MM.1S (cell line): ENCODE data around the gene KLHL11.

ENCODE experiments used
- DNase-seq: peaks from one replicate; pipeline ENCODE4 v3.0.0-alpha.2; 2015
- H2AFZ ChIP-seq: fragments of 300-600 bp; sonication (generic); 2 replicates; pipeline ENCODE4 v1.6.0; 2016; ENCODE audit warnings: antibody characterized with exemption, low read length
- H3F3A ChIP-seq: fragments of 300-600 bp; sonication (generic); 2 replicates; pipeline ENCODE4 v1.6.1; 2016; ENCODE audit warnings: mild to moderate bottlenecking, antibody characterized with exemption, low read length, moderate library complexity, mixed read lengths; ENCODE audit not compliant: insufficient read depth
- H3K27ac ChIP-seq: fragments of 300-600 bp; sonication (generic); 2 replicates; pipeline ENCODE4 v1.5.1; 2016; ENCODE audit warnings: mild to moderate bottlenecking, low read length
- H3K27me3 ChIP-seq: fragments of 300-600 bp; sonication (generic); replicated peaks from 2 replicates; pipeline ENCODE4 v1.6.0; 2016; ENCODE audit warnings: low read length; ENCODE audit not compliant: insufficient read depth
- H3K36me3 ChIP-seq: fragments of 300-600 bp; sonication (generic); replicated peaks from 2 replicates; pipeline ENCODE4 v1.6.1; 2016; ENCODE audit warnings: mild to moderate bottlenecking, low read length, mixed read lengths; ENCODE audit not compliant: insufficient read depth
- H3K4me1 ChIP-seq: fragments of 300-600 bp; sonication (generic); 2 replicates; pipeline ENCODE4 v1.6.1; 2016; ENCODE audit warnings: low read length, mixed read lengths
- H3K4me2 ChIP-seq: fragments of 300-600 bp; sonication (generic); 2 replicates; pipeline ENCODE4 v1.6.0; 2016; ENCODE audit warnings: low read depth, low read length
- H3K4me3 ChIP-seq: fragments of 300-600 bp; sonication (generic); 2 replicates; pipeline ENCODE4 v1.5.1; 2016; ENCODE audit warnings: low read length, mixed read lengths
- H3K79me2 ChIP-seq: fragments of 300-600 bp; sonication (generic); 2 replicates; pipeline ENCODE4 v1.6.1; 2016; ENCODE audit warnings: mixed run types, low read length, mixed read lengths
- H3K9ac ChIP-seq: fragments of 300-600 bp; sonication (generic); 2 replicates; pipeline ENCODE4 v1.6.1; 2016; ENCODE audit warnings: low read length, mixed read lengths
- H3K9me2 ChIP-seq: fragments of 300-600 bp; sonication (generic); replicated peaks from 2 replicates; pipeline ENCODE4 v1.6.1; 2016; ENCODE audit warnings: mild to moderate bottlenecking, low read length, mixed read lengths; ENCODE audit not compliant: insufficient read depth
- H3K9me3 ChIP-seq: fragments of 300-600 bp; sonication (generic); replicated peaks from 2 replicates; pipeline ENCODE4 v1.6.1; 2016; ENCODE audit warnings: mild to moderate bottlenecking, low read length, mixed read lengths; ENCODE audit not compliant: insufficient read depth
- H4K20me1 ChIP-seq: fragments of 300-600 bp; sonication (generic); 2 replicates; pipeline ENCODE4 v1.6.1; 2016; ENCODE audit warnings: mild to moderate bottlenecking, low read length, moderate library complexity, mixed read lengths; ENCODE audit not compliant: insufficient read depth
- CTCF ChIP-seq: fragments of 300-600 bp; sonication (generic); IDR thresholded peaks from 2 replicates; pipeline ENCODE4 v1.5.1; 2016; ENCODE audit warnings: antibody characterized with exemption, low read length, mixed read lengths
- EZH2 ChIP-seq: fragments of 300-600 bp; sonication (generic); optimal IDR thresholded peaks from 2 replicates; pipeline ENCODE3; 2017; ENCODE audit warnings: low read depth, mild to moderate bottlenecking, antibody characterized with exemption, low read length, mixed read lengths
- EZH2phosphoT487 ChIP-seq: fragments of 300-600 bp; sonication (generic); IDR thresholded peaks from 2 replicates; pipeline ENCODE4 v1.6.1; 2018; ENCODE audit warnings: antibody characterized with exemption, low read length

KLHL11 gene

GRCh38 chr17:41864836-41865595, at the start of gene KLHL11:
TSS of gene KLHL11 (minus strand) at chr17:41865423. CDS start at chr17:41865370, 53 bp downstream.
- Histone ChIP-seq H3K9ac (peak within 1 kb of the TSS; percentile 93), H3K4me2 (peak within 1 kb of the TSS; percentile 52), H3F3A (peaks cover 3% of the 10 kb centered on the region; the same call in 1 of the 2 replicates), H3K27me3 (no peaks in the 10 kb centered on the region), H4K20me1 (no peaks in the 10 kb centered on the region; the same call in 1 of the 2 replicates), H3K9me2 (no peaks in the 10 kb centered on the region), H3K27ac (peak within 1 kb of the TSS; percentile 59; the same call in 1 of the 2 replicates), H3K4me3 (peak within 1 kb of the TSS; percentile 94), H3K79me2 (peaks cover 50% of the 10 kb centered on the region), H2AFZ (peak within 1 kb of the TSS; percentile 96), H3K4me1 (peaks cover 6% of the 10 kb centered on the region; the same call in 1 of the 2 replicates), H3K9me3 (no peaks in the 10 kb centered on the region), H3K36me3 (no peaks in the 10 kb centered on the region)
- DNase-seq: peak; percentile 92
- TF ChIP-seq EZH2 (no peak), EZH2phosphoT487 (no peak), CTCF (no peak)

DNA sequence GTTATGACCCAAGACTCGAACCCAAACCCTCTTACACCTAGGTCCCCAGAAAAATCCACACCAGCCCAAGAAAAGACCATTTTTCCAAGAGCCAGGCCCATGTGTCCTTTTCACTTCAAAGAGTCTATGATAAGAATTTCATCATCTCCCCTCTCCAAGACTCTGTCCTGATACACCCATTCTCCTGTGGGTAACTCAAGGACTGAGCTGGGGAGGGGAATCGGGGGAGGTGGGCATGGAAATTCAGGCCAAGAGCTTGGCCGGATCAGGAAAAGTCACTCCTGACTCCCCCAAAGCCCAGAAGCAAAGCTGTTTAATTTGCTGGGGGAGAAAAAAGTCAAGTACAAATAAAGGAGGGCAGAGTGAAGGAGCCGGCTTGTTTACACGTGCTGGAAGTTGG, 49.8 kb upstream of the KLHL11 start:
- 0 out of 2 replicates have a peak, but pooled peaks cover 5% of the 10 kb centered on the region for H4K20me1 ChIP-seq
- TF ChIP-seq EZH2: no peak
- TF ChIP-seq EZH2phosphoT487: no peak
- TF ChIP-seq CTCF: no peak
- peaks cover 12% of the 10 kb centered on the region; the same call in 1 of the 2 replicates for H3K4me1 ChIP-seq
- no peak overlapping the region for H3K4me2 ChIP-seq
- H3K4me3 ChIP-seq: no peak overlapping the region
- H2AFZ ChIP-seq: no peak overlapping the region
- DNase-seq: no peak
- H3K27ac ChIP-seq: no peak overlapping the region
- H3K9me2 ChIP-seq: no peaks in the 10 kb centered on the region
- H3K9me3 ChIP-seq: no peaks in the 10 kb centered on the region
- H3K79me2 ChIP-seq: peaks cover 72% of the 10 kb centered on the region
- no peaks in the 10 kb centered on the region for H3K27me3 ChIP-seq
- H3F3A ChIP-seq: no peaks in the 10 kb centered on the region
- no peak overlapping the region for H3K9ac ChIP-seq
- H3K36me3 ChIP-seq: peaks cover 15% of the 10 kb centered on the region

DNA sequence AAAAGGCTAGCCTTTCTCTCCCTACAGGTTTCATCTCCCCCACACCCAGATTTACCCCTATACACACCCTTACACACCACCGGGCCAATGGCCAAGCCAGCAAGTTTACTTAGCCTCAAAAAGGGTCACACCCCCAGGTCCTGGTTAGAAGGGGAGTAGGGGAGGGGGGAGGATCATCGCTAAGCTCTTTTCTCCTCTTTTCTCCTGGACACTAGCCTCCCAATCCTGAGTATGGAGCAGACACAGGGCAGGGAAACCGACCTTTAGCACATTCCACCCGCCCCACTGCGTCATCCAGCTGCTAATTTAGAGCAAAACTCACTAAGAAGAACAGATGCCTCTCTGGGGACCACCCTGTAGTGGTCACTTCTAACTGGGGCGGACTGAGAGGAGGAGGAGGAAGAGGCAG, 49.1 kb upstream of the KLHL11 start:
- Histone ChIP-seq H4K20me1 (0 out of 2 replicates have a peak, but pooled peaks cover 5% of the 10 kb centered on the region), H3K9me2 (no peaks in the 10 kb centered on the region)

More for the DNA sequence above, 49.1 kb upstream of the KLHL11 start:
- DNase-seq: no peak
- Histone ChIP-seq H3K4me1 (peaks cover 8% of the 10 kb centered on the region; the same call in 1 of the 2 replicates), H2AFZ (no peak overlapping the region), H3F3A (no peaks in the 10 kb centered on the region), H3K9me3 (no peaks in the 10 kb centered on the region), H3K9ac (no peak overlapping the region), H3K27me3 (no peaks in the 10 kb centered on the region), H3K4me2 (no peak overlapping the region), H3K36me3 (peaks cover 15% of the 10 kb centered on the region), H3K27ac (no peak overlapping the region), H3K79me2 (peaks cover 72% of the 10 kb centered on the region), H3K4me3 (no peak overlapping the region)
- TF ChIP-seq EZH2phosphoT487 (no peak), EZH2 (no peak), CTCF (no peak)
